Adrenal gland (tissue), 5 donors: ENCODE data around the gene ALCAM.

Experiments used
- CTCF ChIP-seq, 6 experiments: fragments of 450-650 bp in 4 of 6; fragments of 200-600 bp in 2 of 6; sonication (generic) in 1 of 6; IDR thresholded peaks; 1 replicate in 5 of 6; 2 replicates in 1 of 6; pipeline versions ENCODE4 v1.5.1 to v1.8.0; 2016 to 2021; ENCODE audit warnings: antibody characterized with exemption in 6 of 6, mild to moderate bottlenecking in 2 of 6, moderate library complexity in 1 of 6
- POLR2A ChIP-seq, 2 donors: fragments of 450-650 bp; IDR thresholded peaks; one replicate each; pipeline ENCODE4 v1.6.1; 2017; ENCODE audit warnings: antibody characterized with exemption in 2 of 2, mild to moderate bottlenecking in 2 of 2, moderate library complexity in 1 of 2
- donor health status: DM: no; HTN: no; CAD: no.

- TF ChIP-seq CTCF (IDR thresholded peaks at IDR 0.05) (no peak), POLR2A (IDR thresholded peaks at IDR 0.05) (no peak)
These were observed 27.5 kb downstream of the ALCAM start for GRCh38 chr3:105394177-105394576.
